DND-41 (cell line): ENCODE measurements around the gene NGFR.

ENCODE experiments used
- ATAC-seq: fragments of 200-7000 bp; cut with Tn5 transposase; 3 replicates; pipeline ENCODE4 v1.9.1; 2021; ENCODE audit warnings: low read depth; ENCODE audit not compliant: insufficient read depth
- DNase-seq: peaks from one replicate; pipeline ENCODE4 v3.0.0-alpha.2; 2020
- H2AFZ ChIP-seq: 2 replicates; pipeline ENCODE4 v1.6.0; 2012; ENCODE audit warnings: low read depth, low read length
- H3K27ac ChIP-seq: 2 replicates; pipeline ENCODE4 v1.5.1; 2012; ENCODE audit warnings: low read length, inconsistent platforms
- H3K27me3 ChIP-seq: fragments of 200-600 bp; sonication (generic); 2 replicates; pipeline ENCODE4 v1.6.0; 2012; ENCODE audit warnings: low read length, mild to moderate bottlenecking, inconsistent platforms; ENCODE audit not compliant: insufficient read depth, poor library complexity
- H3K36me3 ChIP-seq: 2 replicates; pipeline ENCODE4 v1.5.1; 2012; ENCODE audit warnings: low read length, inconsistent platforms; ENCODE audit not compliant: insufficient read depth
- H3K4me1 ChIP-seq: 2 replicates; pipeline ENCODE4 v1.5.1; 2012; ENCODE audit warnings: mild to moderate bottlenecking, low read length; ENCODE audit not compliant: insufficient read depth
- H3K4me2 ChIP-seq: 2 replicates; pipeline ENCODE4 v1.6.0; 2012; ENCODE audit warnings: mild to moderate bottlenecking, moderate library complexity, low read length, inconsistent platforms; ENCODE audit not compliant: insufficient read depth
- H3K4me3 ChIP-seq, 2 experiments: fragments of 200-600 bp in 1 of 2; shearing (Covaris generic) in 1 of 2; 2 replicates each; pipeline ENCODE4 v1.5.1; 2012 to 2016; ENCODE audit warnings: inconsistent platforms in 2 of 2, low read length in 2 of 2, mild to moderate bottlenecking in 2 of 2, low read depth in 1 of 2, moderate library complexity in 1 of 2
- H3K79me2 ChIP-seq: 2 replicates; pipeline ENCODE4 v1.6.0; 2012; ENCODE audit warnings: low read length, inconsistent platforms; ENCODE audit not compliant: insufficient read depth
- H3K9ac ChIP-seq: 2 replicates; pipeline ENCODE4 v1.6.0; 2012; ENCODE audit warnings: low read depth, mild to moderate bottlenecking, inconsistent platforms, low read length, moderate library complexity
- H3K9me3 ChIP-seq: 2 replicates; pipeline ENCODE4 v1.5.1; 2012; ENCODE audit warnings: low read length, moderate library complexity, mild to moderate bottlenecking, inconsistent platforms; ENCODE audit not compliant: insufficient read depth, severe bottlenecking
- H4K20me1 ChIP-seq: 2 replicates; pipeline ENCODE4 v1.6.0; 2012; ENCODE audit warnings: low read length; ENCODE audit not compliant: insufficient read depth
- EZH2 ChIP-seq: IDR thresholded peaks from 3 replicates; pipeline ENCODE4 v1.6.1; 2012; ENCODE audit warnings: borderline replicate concordance, low read depth, mild to moderate bottlenecking, moderate library complexity, low read length, inconsistent platforms; ENCODE audit not compliant: severe bottlenecking
- TF ChIP-seq, protein P1 (sequence below): IDR thresholded peaks from 2 replicates; pipeline ENCODE4 v1.5.1; 2012; ENCODE audit warnings: borderline replicate concordance, low read length, moderate library complexity, mild to moderate bottlenecking; ENCODE audit not compliant: poor library complexity, severe bottlenecking; ENCODE audit errors: extremely low read depth

Gene NGFR

DNA sequence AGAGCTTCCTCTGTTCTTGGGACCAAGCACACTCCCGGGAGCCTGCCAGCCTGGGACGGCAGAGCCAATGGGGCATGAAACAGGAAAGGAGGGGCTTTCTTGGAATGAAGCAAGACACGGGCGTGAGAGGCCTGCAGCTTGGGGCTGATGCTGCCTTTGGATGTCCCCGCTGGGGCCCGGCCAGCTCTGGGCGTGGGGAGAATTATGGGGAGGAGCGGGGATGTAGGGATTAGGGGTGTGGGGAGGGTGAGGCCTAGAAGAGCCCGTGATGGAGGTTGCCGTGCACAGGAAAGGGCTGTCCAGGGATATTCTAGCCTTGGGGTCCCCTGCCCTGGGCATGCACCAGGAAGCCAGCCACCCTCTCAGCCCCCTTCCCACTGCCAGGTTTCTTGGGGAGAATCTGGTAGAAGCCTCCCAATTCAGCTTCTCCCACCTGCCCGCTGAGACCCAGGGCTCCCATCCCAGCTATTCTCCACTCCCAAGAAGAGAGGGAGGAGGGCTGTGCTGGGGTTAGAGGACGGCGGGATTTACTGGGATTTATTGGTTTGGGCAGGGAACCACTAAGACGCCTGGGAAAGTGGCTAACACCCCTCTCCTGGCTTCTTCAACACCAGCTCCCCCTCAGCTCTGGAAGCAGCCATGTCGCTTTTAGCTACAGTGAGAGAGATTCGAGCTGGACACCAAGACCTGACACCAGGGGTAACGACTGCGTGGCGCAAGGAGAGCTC, 60.6 kb downstream of the NGFR start:
- ATAC-seq, result no peak
- Histone ChIP-seq H4K20me1 (no peaks in the 10 kb centered on the region), H2AFZ (peak overlapping the region; percentile 46; the same call in 1 of the 2 replicates), H3K4me3 (no peak overlapping the region), H3K9me3 (no peaks in the 10 kb centered on the region), H3K4me1 (peaks cover 7% of the 10 kb centered on the region), H3K27ac (no peak overlapping the region), H3K36me3 (no peaks in the 10 kb centered on the region), H3K4me2 (no peak overlapping the region), H3K79me2 (no peaks in the 10 kb centered on the region), H3K27me3 (no peaks in the 10 kb centered on the region), H3K9ac (no peak overlapping the region)
- no peak for TF ChIP-seq EZH2
- TF ChIP-seq, protein P1, sequence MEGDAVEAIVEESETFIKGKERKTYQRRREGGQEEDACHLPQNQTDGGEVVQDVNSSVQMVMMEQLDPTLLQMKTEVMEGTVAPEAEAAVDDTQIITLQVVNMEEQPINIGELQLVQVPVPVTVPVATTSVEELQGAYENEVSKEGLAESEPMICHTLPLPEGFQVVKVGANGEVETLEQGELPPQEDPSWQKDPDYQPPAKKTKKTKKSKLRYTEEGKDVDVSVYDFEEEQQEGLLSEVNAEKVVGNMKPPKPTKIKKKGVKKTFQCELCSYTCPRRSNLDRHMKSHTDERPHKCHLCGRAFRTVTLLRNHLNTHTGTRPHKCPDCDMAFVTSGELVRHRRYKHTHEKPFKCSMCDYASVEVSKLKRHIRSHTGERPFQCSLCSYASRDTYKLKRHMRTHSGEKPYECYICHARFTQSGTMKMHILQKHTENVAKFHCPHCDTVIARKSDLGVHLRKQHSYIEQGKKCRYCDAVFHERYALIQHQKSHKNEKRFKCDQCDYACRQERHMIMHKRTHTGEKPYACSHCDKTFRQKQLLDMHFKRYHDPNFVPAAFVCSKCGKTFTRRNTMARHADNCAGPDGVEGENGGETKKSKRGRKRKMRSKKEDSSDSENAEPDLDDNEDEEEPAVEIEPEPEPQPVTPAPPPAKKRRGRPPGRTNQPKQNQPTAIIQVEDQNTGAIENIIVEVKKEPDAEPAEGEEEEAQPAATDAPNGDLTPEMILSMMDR, result no peak
- no peak for DNase-seq

DNA sequence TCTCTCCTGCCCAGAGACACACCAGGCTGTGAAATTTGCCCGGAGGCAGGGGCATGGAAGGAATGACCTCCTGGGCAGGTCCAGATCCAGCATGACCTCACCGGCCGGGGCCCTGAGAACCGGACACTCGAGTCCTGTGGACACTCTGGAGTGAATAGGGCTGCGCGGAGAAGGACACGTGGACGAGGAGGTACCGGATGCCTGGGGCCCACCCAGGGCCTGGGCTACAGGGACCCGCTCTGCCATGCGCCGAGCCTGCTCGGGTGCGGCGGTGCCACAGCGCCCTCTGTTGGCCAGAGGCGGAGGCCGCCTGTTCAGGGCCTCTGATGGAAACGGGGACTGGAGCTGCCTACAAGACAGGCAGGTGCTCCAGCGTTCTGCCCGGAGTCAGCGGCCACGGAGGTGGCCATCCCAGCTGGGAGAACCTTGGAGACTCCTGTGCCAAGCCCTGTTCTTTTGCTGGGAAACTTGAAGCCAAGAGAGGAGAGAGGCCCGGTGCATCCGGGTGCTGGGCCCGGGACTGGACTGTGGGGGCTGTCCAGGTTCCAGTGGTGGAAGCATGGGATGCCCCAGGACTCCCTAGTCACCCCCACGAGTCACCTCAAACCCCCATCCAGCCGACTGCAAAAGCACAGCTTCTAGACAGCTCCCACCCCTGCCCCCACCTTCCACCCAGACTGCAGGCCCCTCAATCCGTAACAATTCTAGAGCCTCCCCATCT, 61.3 kb downstream of the NGFR start:
- H2AFZ ChIP-seq, result peak overlapping the region; percentile 46; the same call in 1 of the 2 replicates
- H3K9ac ChIP-seq, result no peak overlapping the region

DNA sequence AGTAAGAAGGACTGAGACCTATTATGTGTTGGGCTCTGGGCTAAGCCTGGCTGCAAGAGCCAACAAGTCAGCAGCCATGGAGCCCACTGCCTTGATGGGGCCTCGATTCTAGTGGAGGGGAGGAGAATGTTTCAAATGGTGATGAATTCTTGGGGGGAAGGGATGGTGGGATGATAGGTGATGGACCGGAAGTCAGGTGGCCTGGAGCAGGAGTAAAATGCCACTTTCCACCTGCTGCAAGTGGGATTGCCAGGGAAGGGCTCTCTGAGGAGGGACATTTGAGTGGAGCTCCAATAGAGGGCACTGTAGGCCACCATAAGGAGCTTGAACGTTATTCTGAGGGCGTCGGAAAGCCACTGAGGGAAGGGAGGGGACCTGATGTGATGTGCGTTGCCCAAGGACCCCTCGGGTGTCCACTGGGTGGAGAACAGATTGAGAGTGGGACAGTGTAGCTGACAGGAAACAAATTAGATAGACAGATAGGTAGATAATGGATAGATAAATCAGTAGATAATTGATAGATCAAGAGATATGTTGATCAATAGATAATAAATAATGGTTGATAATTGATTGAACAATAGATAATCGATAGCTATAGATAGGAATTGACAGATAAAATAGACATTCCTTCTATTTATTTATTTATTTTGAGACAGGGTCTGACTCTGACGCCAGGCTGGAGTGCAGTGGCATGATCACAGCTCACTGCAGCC, 62.4 kb downstream of the NGFR start:
- no peaks in the 10 kb centered on the region for H3K79me2 ChIP-seq
- H3K27ac ChIP-seq, result no peak overlapping the region
- no peaks in the 10 kb centered on the region for H3K27me3 ChIP-seq
- DNase-seq (peak; percentile 61), ATAC-seq (peak; percentile 61)
- H3K4me2 ChIP-seq, result no peak overlapping the region
- no peak for TF ChIP-seq EZH2
- TF ChIP-seq, protein P1, result peak; percentile 81
- no peak overlapping the region for H3K9ac ChIP-seq
- no peaks in the 10 kb centered on the region for H3K36me3 ChIP-seq
- H2AFZ ChIP-seq, result peak overlapping the region; percentile 29; the same call in 1 of the 2 replicates
- H3K4me3 ChIP-seq, result no peak overlapping the region
- no peaks in the 10 kb centered on the region for H4K20me1 ChIP-seq
- H3K9me3 ChIP-seq, result no peaks in the 10 kb centered on the region
- H3K4me1 ChIP-seq, result peaks cover 7% of the 10 kb centered on the region

More for the DNA sequence above, 61.3 kb downstream of the NGFR start:
- Histone ChIP-seq H3K36me3 (no peaks in the 10 kb centered on the region), H3K4me2 (peak overlapping the region; percentile 23; the same call in 1 of the 2 replicates), H3K4me1 (peaks cover 7% of the 10 kb centered on the region), H3K79me2 (no peaks in the 10 kb centered on the region), H3K4me3 (no peak overlapping the region), H3K9me3 (no peaks in the 10 kb centered on the region), H3K27me3 (no peaks in the 10 kb centered on the region), H4K20me1 (no peaks in the 10 kb centered on the region), H3K27ac (no peak overlapping the region)
- ATAC-seq, result peak; percentile 99
- peak; percentile 89 for DNase-seq
- TF ChIP-seq EZH2, result no peak
- TF ChIP-seq, protein P1, result peak; percentile 99
